K562 (cell line): ENCODE data around the gene PHLDB1. TPM values are rescaled to one million over a fixed set of nuclear protein-coding genes. Genes with fewer than 3 reads are reported as not detected.

Experiments
- CBFA2T3 ChIP-seq: fragments of 450-650 bp; IDR thresholded peaks from 2 replicates; pipeline ENCODE4 v1.6.1; 2017
- CEBPZ ChIP-seq: fragments of 150-350 bp; IDR thresholded peaks from 2 replicates; pipeline ENCODE4 v1.6.1; 2014; ENCODE audit warnings: low read depth, mild to moderate bottlenecking, low read length, borderline replicate concordance
- CREBBP ChIP-seq: IDR thresholded peaks from one replicate; pipeline ENCODE4 v1.6.1; 2012; ENCODE audit warnings: low read depth, mild to moderate bottlenecking, control low read depth, inconsistent platforms, low read length
- HOMEZ ChIP-seq: fragments of 250-450 bp; sonication (Bioruptor Pico); IDR thresholded peaks from 2 replicates; pipeline ENCODE4 v1.4.0; 2020; ENCODE audit warnings: mild to moderate bottlenecking, moderate library complexity
- IFI16 ChIP-seq: fragments of 250-450 bp; sonication (Bioruptor Pico); IDR thresholded peaks from 2 replicates; pipeline ENCODE4 v2.1.2; 2022; ENCODE audit warnings: mild to moderate bottlenecking, inconsistent platforms
- KAT7 ChIP-seq: sonication (generic); formaldehyde crosslinking; IDR thresholded peaks from 2 replicates; pipeline ENCODE4 v1.8.0; 2022; ENCODE audit warnings: missing genetic modification reagents, mild to moderate bottlenecking, borderline replicate concordance
- KLF16 ChIP-seq: IDR thresholded peaks from 2 replicates; pipeline ENCODE4 v1.6.1; 2016; ENCODE audit warnings: antibody characterized with exemption
- NFIC ChIP-seq: fragments of 450-650 bp; IDR thresholded peaks from 2 replicates; pipeline ENCODE4 v1.6.1; 2017; ENCODE audit warnings: mild to moderate bottlenecking, inconsistent platforms
- NR2C2 ChIP-seq, 2 experiments: fragments of 200-800 bp in 1 of 2; sonication (Bioruptor generic) in 1 of 2; sonication (generic) in 1 of 2; formaldehyde crosslinking in 1 of 2; IDR thresholded peaks; 2 replicates each; pipeline versions ENCODE4 v1.6.1 to v1.8.0; 2016 to 2022; ENCODE audit warnings: mild to moderate bottlenecking in 1 of 2, missing compliant biosample characterization in 1 of 2, missing genetic modification characterization in 1 of 2, missing genetic modification reagents in 1 of 2
- NR4A1 ChIP-seq, 2 experiments: fragments of 250-450 bp in 1 of 2; fragments of 450-650 bp in 1 of 2; sonication (Bioruptor Pico) in 1 of 2; IDR thresholded peaks; 2 replicates each; pipeline versions ENCODE4 v1.4.0 to v1.6.1; 2016 to 2020; ENCODE audit warnings: mild to moderate bottlenecking in 2 of 2, missing compliant biosample characterization in 1 of 2, missing genetic modification characterization in 1 of 2, moderate library complexity in 1 of 2
- OTX1 ChIP-seq: fragments of 450-650 bp; formaldehyde crosslinking; IDR thresholded peaks from 2 replicates; pipeline ENCODE4 v1.4.0; 2022; ENCODE audit warnings: mild to moderate bottlenecking
- PTBP1 ChIP-seq: fragments of 200-400 bp; formaldehyde crosslinking; IDR thresholded peaks from 2 replicates; pipeline ENCODE4 v1.6.1; 2017; ENCODE audit warnings: low read depth, low read length
- SAFB ChIP-seq: fragments of 200-400 bp; formaldehyde crosslinking; IDR thresholded peaks from 2 replicates; pipeline ENCODE4 v1.6.1; 2017; ENCODE audit warnings: low read depth, low read length, borderline replicate concordance
- SLC30A9 ChIP-seq: fragments of 250-450 bp; sonication (Bioruptor Pico); IDR thresholded peaks from 2 replicates; pipeline ENCODE4 v1.8.0; 2022; ENCODE audit warnings: mild to moderate bottlenecking, moderate library complexity
- SMAD3 ChIP-seq: fragments of 450-650 bp; formaldehyde crosslinking; conservative IDR thresholded peaks from 2 replicates; pipeline ENCODE4 v1.4.0; 2020; ENCODE audit warnings: mild to moderate bottlenecking
- SMARCB1 ChIP-seq: IDR thresholded peaks from 2 replicates; pipeline ENCODE4 v1.6.1; 2011; ENCODE audit warnings: improper control_type of control experiment, low read depth; ENCODE audit not compliant: insufficient read length
- TARDBP ChIP-seq: fragments of 450-650 bp; IDR thresholded peaks from 2 replicates; pipeline ENCODE4 v1.6.1; 2016
- ZNF274 ChIP-seq: IDR thresholded peaks from 2 replicates; pipeline ENCODE4 v1.6.1; 2011; ENCODE audit warnings: low read depth, mild to moderate bottlenecking, low read length, moderate library complexity, borderline replicate concordance
- ZNF347 ChIP-seq: fragments of 450-650 bp; formaldehyde crosslinking; IDR thresholded peaks from 2 replicates; pipeline ENCODE4 v1.4.0; 2020; ENCODE audit warnings: low read depth, mild to moderate bottlenecking, moderate library complexity
- ZNF395 ChIP-seq: fragments of 200-800 bp; sonication (Bioruptor generic); IDR thresholded peaks from 2 replicates; pipeline ENCODE4 v1.6.1; 2017; ENCODE audit warnings: missing genetic modification characterization, missing compliant biosample characterization
- ZNF431 ChIP-seq: sonication (generic); formaldehyde crosslinking; IDR thresholded peaks from 2 replicates; pipeline ENCODE4 v1.8.0; 2022; ENCODE audit warnings: mild to moderate bottlenecking, missing genetic modification reagents
- ZNF780A ChIP-seq: fragments of 250-450 bp; sonication (Bioruptor Pico); IDR thresholded peaks from 2 replicates; pipeline ENCODE4 v1.5.0; 2021; ENCODE audit warnings: mild to moderate bottlenecking
- polyA plus RNA-seq, 8 experiments: library from polyadenylated mRNA; depleted of rRNA in 4 of 8; stranded (reverse) in 5 of 8; unstranded in 3 of 8; fragments of >200 nt; fragmentation: Nextera tagmentation in 2 of 8; fragmentation: Illumina TruSeq in 1 of 8; extraction: Ambion mirVana in 2 of 8; extraction: Trizol in 1 of 8; gene quantifications; 2 replicates each; pipeline versions ENCODE4 v1.2.1 to v1.2.3, GENCODE V29; 2011 to 2014; ENCODE audit warnings: inconsistent platforms in 1 of 8, missing spikeins in 1 of 8
- total RNA-seq, 7 experiments: library from RNA; depleted of rRNA in 6 of 7; stranded (reverse); fragments of >200 nt in 6 of 7; fragmentation: Illumina TruSeq in 2 of 7; extraction: Trizol in 2 of 7; gene quantifications; 2 replicates each; pipeline versions ENCODE4 v1.2.1 to v1.2.3, GENCODE V29; 2011 to 2021; ENCODE audit warnings: low replicate concordance in 1 of 7

Gene PHLDB1
- total and polyA plus RNA-seq, 9 of the 15 experiments (the other 6 are each of a cell fraction or from before 2014, with no cell fraction given) = 2.0 to 28.7 (median 16.2) TPM

- TF ChIP-seq KLF16 = peak; percentile 69
- TF ChIP-seq OTX1 (CRISPR knock-in tag) = no peak
- no peak for TF ChIP-seq ZNF347
- TF ChIP-seq SLC30A9 (CRISPR knock-in tag) = no peak
- no peak for TF ChIP-seq CREBBP
- TF ChIP-seq CBFA2T3 = no peak
- no peak for TF ChIP-seq ZNF780A (CRISPR knock-in tag)
- no peak for TF ChIP-seq PTBP1
- no peak for TF ChIP-seq ZNF274
- no peak for TF ChIP-seq SAFB
- no peak for TF ChIP-seq CEBPZ
- no peak for TF ChIP-seq ZNF431
- no peak for TF ChIP-seq SMAD3
- no peak for TF ChIP-seq NFIC
- no peak for TF ChIP-seq IFI16 (CRISPR knock-in tag)
- TF ChIP-seq TARDBP = peak; percentile 36; the same call in 1 of the 2 replicates
- TF ChIP-seq HOMEZ (CRISPR knock-in tag) = no peak
- 0 out of 2 replicates have a peak, but pooled peaks have one; percentile 78 for TF ChIP-seq KAT7 (CRISPR knock-in tag)
- TF ChIP-seq NR2C2 (CRISPR knock-in tag; IDR thresholded peaks at IDR 0.05) = no peak
- TF ChIP-seq NR2C2 (tag; IDR thresholded peaks at IDR 0.05) = no peak
- no peak for TF ChIP-seq SMARCB1
- no peak for TF ChIP-seq ZNF395 (CRISPR knock-in tag)
- no peak for TF ChIP-seq NR4A1 (CRISPR knock-in tag; IDR thresholded peaks at IDR 0.05)
- TF ChIP-seq NR4A1 (tag; IDR thresholded peaks at IDR 0.05) = no peak
Measured at GRCh38 chr11:118659314-118659952, 52.0 kb downstream of the PHLDB1 start (continued).
